Midbrain (tissue), 1 donor: ENCODE measurements around the gene PSMB9.

Experiments
- DNase-seq: peaks from one replicate; lab custom pipeline; 2025; lab: John Stamatoyannopoulos, UW

Gene PSMB9

DNA sequence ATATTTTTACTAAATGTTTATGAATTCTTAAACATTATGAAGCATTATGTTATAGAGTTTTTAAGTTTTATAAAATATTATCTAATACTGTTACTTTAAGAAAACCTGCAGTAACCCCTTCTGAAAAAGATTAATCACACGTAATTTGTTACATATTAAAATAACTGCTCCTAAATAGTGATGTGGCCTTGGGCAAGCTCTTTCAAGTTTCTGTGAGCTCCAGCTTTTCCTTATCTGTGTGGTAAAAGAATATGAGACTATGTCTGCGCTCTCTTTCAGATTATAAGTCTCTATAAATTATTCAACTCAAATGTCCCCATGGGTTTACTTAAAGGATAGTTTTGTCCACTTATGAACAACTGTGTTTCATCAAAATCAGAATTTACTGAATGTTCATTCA, 54.9 kb downstream of the PSMB9 start:
- no peak for DNase-seq
